Smooth muscle cell (in vitro differentiated cells): ENCODE measurements around the gene ATP2A3. TPM values are rescaled to one million over a fixed set of nuclear protein-coding genes. Genes with fewer than 3 reads are reported as not detected.

Experiments used
- DNase-seq: peaks from one replicate; lab custom pipeline; 2025; ENCODE audit not compliant: unreplicated experiment; lab: John Stamatoyannopoulos, UW
- H2AFZ ChIP-seq: fragments of 200-600 bp; sonication (generic); 2 replicates; pipeline ENCODE4 v1.6.0; 2016; ENCODE audit warnings: antibody characterized with exemption, low read depth, mild to moderate bottlenecking
- H3F3A ChIP-seq: fragments of 200-600 bp; sonication (generic); 2 replicates; pipeline ENCODE4 v1.6.0; 2017; ENCODE audit warnings: antibody characterized with exemption, low read depth
- H3K27ac ChIP-seq: fragments of 200-600 bp; sonication (generic); 2 replicates; pipeline ENCODE4 v1.5.1; 2016; ENCODE audit warnings: low read depth, mild to moderate bottlenecking
- H3K27me3 ChIP-seq: fragments of 200-600 bp; sonication (generic); 2 replicates; pipeline ENCODE4 v1.6.1; 2016; ENCODE audit warnings: low read depth, mild to moderate bottlenecking
- H3K36me3 ChIP-seq: fragments of 200-600 bp; sonication (generic); 2 replicates; pipeline ENCODE4 v1.5.1; 2016; ENCODE audit warnings: low read depth
- H3K4me1 ChIP-seq: fragments of 200-600 bp; sonication (generic); 2 replicates; pipeline ENCODE4 v1.5.1; 2016; ENCODE audit warnings: low read depth
- H3K4me2 ChIP-seq: fragments of 200-600 bp; sonication (generic); 2 replicates; pipeline ENCODE4 v1.6.0; 2016; ENCODE audit warnings: mild to moderate bottlenecking
- H3K4me3 ChIP-seq: fragments of 200-600 bp; sonication (generic); 2 replicates; pipeline ENCODE4 v1.5.1; 2016; ENCODE audit warnings: mild to moderate bottlenecking
- H3K79me2 ChIP-seq: fragments of 200-600 bp; sonication (generic); 2 replicates; pipeline ENCODE4 v1.6.0; 2016; ENCODE audit warnings: low read depth, mild to moderate bottlenecking
- H3K9ac ChIP-seq: fragments of 200-600 bp; sonication (generic); 2 replicates; pipeline ENCODE4 v1.6.0; 2016; ENCODE audit warnings: low read depth
- H3K9me3 ChIP-seq: fragments of 200-600 bp; sonication (generic); replicated peaks from 2 replicates; pipeline ENCODE4 v1.5.1; 2016; ENCODE audit warnings: low read depth
- H4K20me1 ChIP-seq: fragments of 200-600 bp; sonication (generic); 2 replicates; pipeline ENCODE4 v1.6.0; 2016; ENCODE audit warnings: low read depth
- CTCF ChIP-seq: fragments of 200-600 bp; sonication (generic); IDR thresholded peaks from 2 replicates; pipeline ENCODE4 v1.5.1; 2017; ENCODE audit warnings: borderline replicate concordance, mild to moderate bottlenecking, antibody characterized with exemption; ENCODE audit not compliant: insufficient read depth, poor library complexity, severe bottlenecking
- WGBS: methylation state at CpG from one replicate; pipeline ENCODE4 v1.1.7; 2016; ENCODE audit warnings: low lambda C conversion rate; 5-methylcytosine and 5-hydroxymethylcytosine counted together
- polyA plus RNA-seq: library from polyadenylated mRNA; unstranded; fragments of >200 nt; fragmentation: Nextera tagmentation; extraction: Ambion mirVana; gene quantifications from 2 replicates; pipeline ENCODE4 v1.2.1, GENCODE V29; 2016
- total RNA-seq: library from RNA; depleted of rRNA; stranded (reverse); fragments of >200 nt; gene quantifications from 2 replicates; pipeline ENCODE4 v1.2.3, GENCODE V29; 2014

Gene ATP2A3
- total and polyA plus RNA-seq, 2 experiments from 2014 or later = 4.2 to 7.8 TPM

GRCh38 chr17:3979290-3979611 lies 15.0 kb upstream of the ATP2A3 start:
- no peak overlapping the region for H3K4me3 ChIP-seq
- no peak overlapping the region for H3K27ac ChIP-seq
- no peaks in the 10 kb centered on the region for H3K36me3 ChIP-seq
- H3K9me3 ChIP-seq = no peaks in the 10 kb centered on the region
- H3K27me3 ChIP-seq = no peaks in the 10 kb centered on the region
- 96% methylated on average over 4 of the region's 4 CpGs for WGBS
- no peak for DNase-seq
- no peak overlapping the region for H3K4me2 ChIP-seq
- TF ChIP-seq CTCF = no peak
- H3K9ac ChIP-seq = no peak overlapping the region
- no peak overlapping the region for H2AFZ ChIP-seq
- H3K79me2 ChIP-seq = no peaks in the 10 kb centered on the region
- no peaks in the 10 kb centered on the region for H3K4me1 ChIP-seq
- H3F3A ChIP-seq = no peaks in the 10 kb centered on the region
- no peaks in the 10 kb centered on the region for H4K20me1 ChIP-seq

- H3K9me3 ChIP-seq = no peaks in the 10 kb centered on the region
- H3K36me3 ChIP-seq = no peaks in the 10 kb centered on the region
- no peak for TF ChIP-seq CTCF
- no peak for DNase-seq
- H3K79me2 ChIP-seq = no peaks in the 10 kb centered on the region
- no peaks in the 10 kb centered on the region for H3K27me3 ChIP-seq
- H3K4me3 ChIP-seq = no peak overlapping the region
- H4K20me1 ChIP-seq = no peaks in the 10 kb centered on the region
- no peak overlapping the region for H3K27ac ChIP-seq
- no peaks in the 10 kb centered on the region for H3F3A ChIP-seq
- H3K4me2 ChIP-seq = no peak overlapping the region
- 95% methylated on average over 6 of the region's 6 CpGs for WGBS
- H2AFZ ChIP-seq = no peak overlapping the region
- no peaks in the 10 kb centered on the region for H3K4me1 ChIP-seq
- H3K9ac ChIP-seq = no peak overlapping the region
Measured at GRCh38 chr17:3978421-3979289, 14.4 kb upstream of the ATP2A3 start.

- Histone ChIP-seq H3K4me3 (no peak overlapping the region), H4K20me1 (no peaks in the 10 kb centered on the region), H3K9me3 (no peaks in the 10 kb centered on the region), H3F3A (no peaks in the 10 kb centered on the region), H3K9ac (no peak overlapping the region), H2AFZ (no peak overlapping the region), H3K27ac (no peak overlapping the region), H3K4me2 (no peak overlapping the region), H3K79me2 (no peaks in the 10 kb centered on the region), H3K36me3 (no peaks in the 10 kb centered on the region), H3K4me1 (no peaks in the 10 kb centered on the region), H3K27me3 (no peaks in the 10 kb centered on the region)
- DNase-seq = no peak
- WGBS = 82% methylated on average over 9 of the region's 9 CpGs
- TF ChIP-seq CTCF = no peak
Measured at GRCh38 chr17:3977387-3977786, 13.2 kb upstream of the ATP2A3 start.

GRCh38 chr17:3976675-3977171 lies 12.5 kb upstream of the ATP2A3 start:
- H3K79me2 ChIP-seq = no peaks in the 10 kb centered on the region
- no peak overlapping the region for H3K9ac ChIP-seq
- no peak overlapping the region for H3K4me2 ChIP-seq
- H3K36me3 ChIP-seq = no peaks in the 10 kb centered on the region
- no peak overlapping the region for H2AFZ ChIP-seq
- H3F3A ChIP-seq = no peaks in the 10 kb centered on the region
- H3K27me3 ChIP-seq = no peaks in the 10 kb centered on the region
- no peak for DNase-seq
- no peaks in the 10 kb centered on the region for H4K20me1 ChIP-seq
- no peaks in the 10 kb centered on the region for H3K4me1 ChIP-seq
- H3K27ac ChIP-seq = no peak overlapping the region
- TF ChIP-seq CTCF = no peak
- H3K9me3 ChIP-seq = no peaks in the 10 kb centered on the region
- no peak overlapping the region for H3K4me3 ChIP-seq
- WGBS = 97% methylated on average over 17 of the region's 17 CpGs
